Mesothelial cell of epicardium (in vitro differentiated cells): ENCODE results near the gene MUTYH. TPM values are rescaled to one million over a fixed set of nuclear protein-coding genes. Genes with fewer than 3 reads are reported as not detected.
"Not testable (repeated sequence)": the region's sequence is repeated elsewhere in the genome, so short reads cannot be mapped to it uniquely, and the experiment has no call there.

Experiments
- DNase-seq, 2 experiments: peaks; one replicate each; pipeline ENCODE4 v3.0.0; 2021; ENCODE audit warnings: low spot score in 2 of 2; ENCODE audit not compliant: unreplicated experiment in 2 of 2
- H3K27ac Mint-ChIP-seq: 2 replicates; pipeline ENCODE4 v1.8.0; 2021; ENCODE audit warnings: mixed read lengths
- H3K27me3 Mint-ChIP-seq: 2 replicates; pipeline ENCODE4 v1.8.0; 2021; ENCODE audit warnings: low read depth, mixed read lengths
- H3K36me3 Mint-ChIP-seq: 2 replicates; pipeline ENCODE4 v1.8.0; 2021; ENCODE audit warnings: mixed read lengths
- H3K4me1 Mint-ChIP-seq: 2 replicates; pipeline ENCODE4 v1.8.0; 2021; ENCODE audit warnings: mixed read lengths
- H3K4me3 Mint-ChIP-seq: 2 replicates; pipeline ENCODE4 v1.8.0; 2021; ENCODE audit warnings: mild to moderate bottlenecking, moderate library complexity, mixed read lengths
- H3K9me3 Mint-ChIP-seq: 2 replicates; pipeline ENCODE4 v1.8.0; 2021; ENCODE audit warnings: mixed read lengths
- CTCF ChIP-seq: fragments of 200-600 bp; sonication (generic); IDR thresholded peaks from one replicate; pipeline ENCODE4 v1.5.0; 2021; ENCODE audit warnings: antibody characterized with exemption; ENCODE audit not compliant: unreplicated experiment
- total RNA-seq: library from RNA; stranded (reverse); gene quantifications from 3 replicates; pipeline ENCODE4 v1.2.1, GENCODE V29; 2021

MUTYH gene
- total RNA-seq, 1 donor from 2014 or later = 43.0 TPM

GRCh38 chr1:45373573-45373972 lies 33.3 kb upstream of the MUTYH start:
- H3K9me3 Mint-ChIP-seq = no peaks in the 10 kb centered on the region
- H3K27me3 Mint-ChIP-seq = no peaks in the 10 kb centered on the region
- no peak for TF ChIP-seq CTCF
- H3K36me3 Mint-ChIP-seq = no peaks in the 10 kb centered on the region
- no peak for DNase-seq
- no peak overlapping the region for H3K27ac Mint-ChIP-seq
- no peaks in the 10 kb centered on the region for H3K4me1 Mint-ChIP-seq
- H3K4me3 Mint-ChIP-seq = no peak overlapping the region

GRCh38 chr1:45370575-45370974 lies 30.3 kb upstream of the MUTYH start:
- no peak for DNase-seq
- Mint-ChIP-seq H3K4me1 (no peaks in the 10 kb centered on the region), H3K27me3 (no peaks in the 10 kb centered on the region), H3K4me3 (no peak overlapping the region), H3K36me3 (no peaks in the 10 kb centered on the region), H3K27ac (no peak overlapping the region), H3K9me3 (no peaks in the 10 kb centered on the region)
- TF ChIP-seq CTCF = no peak

GRCh38 chr1:45365051-45365450 lies 24.8 kb upstream of the MUTYH start:
- no peaks in the 10 kb centered on the region for H3K36me3 Mint-ChIP-seq

GRCh38 chr1:45364294-45364693 lies 24.1 kb upstream of the MUTYH start:
- no peak for TF ChIP-seq CTCF
- Mint-ChIP-seq H3K36me3 (no peaks in the 10 kb centered on the region), H3K27me3 (no peaks in the 10 kb centered on the region), H3K4me1 (peaks cover 9% of the 10 kb centered on the region), H3K4me3 (no peak overlapping the region), H3K27ac (no peak overlapping the region), H3K9me3 (no peaks in the 10 kb centered on the region)
- DNase-seq = no peak

More at GRCh38 chr1:45365051-45365450, 24.8 kb upstream of the MUTYH start:
- no peak overlapping the region for H3K27ac Mint-ChIP-seq
- no peak overlapping the region for H3K4me3 Mint-ChIP-seq
- DNase-seq = no peak
- no peaks in the 10 kb centered on the region for H3K9me3 Mint-ChIP-seq
- peaks cover 6% of the 10 kb centered on the region for H3K4me1 Mint-ChIP-seq
- no peak for TF ChIP-seq CTCF
- no peaks in the 10 kb centered on the region for H3K27me3 Mint-ChIP-seq

GRCh38 chr1:45360981-45361380 lies 20.7 kb upstream of the MUTYH start:
- H3K4me3 Mint-ChIP-seq, H3K4me1 Mint-ChIP-seq, H3K36me3 Mint-ChIP-seq, H3K9me3 Mint-ChIP-seq, H3K27me3 Mint-ChIP-seq, DNase-seq: not testable (repeated sequence)
- H3K27ac Mint-ChIP-seq = peak overlapping the region; percentile 66

- Mint-ChIP-seq H3K4me3 (no peak overlapping the region), H3K36me3 (no peaks in the 10 kb centered on the region), H3K27me3 (no peaks in the 10 kb centered on the region), H3K27ac (peak overlapping the region; percentile 39), H3K4me1 (peaks cover 9% of the 10 kb centered on the region), H3K9me3 (no peaks in the 10 kb centered on the region)
- TF ChIP-seq CTCF = peak; percentile 71
- no peak for DNase-seq
Observed at GRCh38 chr1:45359882-45360513, 19.8 kb upstream of the MUTYH start.
